ENCODE results near the gene HCAR2.
"Not testable (repeated sequence)": the region's sequence is repeated elsewhere in the genome, so short reads cannot be mapped to it uniquely, and the experiment has no call there.

HCAR2 gene

DNA sequence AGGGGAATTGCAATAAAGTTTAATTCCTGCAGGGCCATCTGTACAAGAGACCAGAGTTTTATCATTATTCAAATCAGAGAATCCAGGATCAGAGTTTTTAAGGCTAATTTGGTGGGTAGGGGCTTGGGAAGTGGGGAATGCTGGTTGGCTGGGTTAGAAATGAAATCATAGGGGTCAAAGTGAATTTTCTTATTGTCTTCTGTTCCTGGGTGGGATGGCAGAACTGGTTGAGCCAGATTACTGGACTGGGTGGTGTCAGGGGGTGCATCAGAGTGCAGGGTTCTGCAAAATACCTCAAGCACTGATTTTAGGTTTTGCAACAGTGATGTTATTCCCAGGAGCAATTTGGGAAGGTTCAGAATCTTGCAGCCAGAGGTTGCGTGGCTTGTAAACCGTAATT lies 6.2 kb downstream of the HCAR2 start:
- DNase-seq (ENCODE audit: low read depth in 1 of 2, low spot score in 1 of 2); in situ Hi-C loops (cut with HindIII; ENCODE audit: low pct_unique_long_range_greater_than_20kb, low sequenced_read_pairs): not testable (repeated sequence)

DNA sequence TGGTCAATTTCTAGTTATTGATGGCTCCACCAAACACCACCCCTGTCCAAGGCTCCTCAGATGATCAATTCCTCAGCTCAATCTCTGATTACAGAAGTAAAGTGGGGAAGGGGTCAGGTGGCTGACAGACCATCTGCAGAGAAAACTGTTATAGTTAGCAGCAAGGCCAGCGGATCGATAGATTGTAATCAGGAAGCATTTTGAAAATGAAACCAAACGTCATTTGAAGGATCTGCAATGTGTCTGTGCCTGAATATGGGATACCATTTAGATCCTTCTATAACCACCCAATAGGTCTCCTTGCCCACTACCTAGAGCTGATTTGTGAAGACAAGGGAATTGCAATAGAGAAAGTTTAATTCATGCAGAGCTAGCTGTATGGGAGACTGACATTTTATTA lies 11.6 kb downstream of the HCAR2 start:
- DNase-seq (ENCODE audit: low read depth in 1 of 2, low spot score in 1 of 2) = peak in 1 of 2 experiments; percentile 19
- no peak for TF ChIP-seq JUND (IDR thresholded peaks at IDR 0.05; ENCODE audit: low read depth)
- in situ Hi-C loops (cut with HindIII; ENCODE audit: low pct_unique_long_range_greater_than_20kb, low sequenced_read_pairs) = no loop called here

DNA sequence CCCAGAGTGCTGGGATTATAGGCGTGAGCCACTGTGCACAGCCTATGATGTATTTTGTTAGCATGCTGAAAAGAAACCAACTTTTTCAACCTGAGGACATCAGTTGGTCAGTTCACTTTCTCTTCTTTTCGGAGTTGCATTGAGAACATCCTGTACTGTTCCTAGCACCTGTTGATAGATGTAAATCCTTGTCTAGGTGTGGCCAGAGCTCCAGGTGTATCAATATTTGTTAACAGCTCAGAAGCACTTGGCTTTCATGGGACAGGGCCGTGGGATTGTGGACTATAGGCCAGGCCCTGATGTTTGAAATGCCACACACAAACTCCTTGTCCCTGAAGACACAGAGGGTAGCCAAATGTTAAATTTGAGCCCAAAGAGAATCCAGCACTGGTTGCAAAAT lies 14.9 kb downstream of the HCAR2 start:
- no peak for TF ChIP-seq JUND (IDR thresholded peaks at IDR 0.05; ENCODE audit: low read depth)
- in situ Hi-C loops (cut with HindIII; ENCODE audit: low pct_unique_long_range_greater_than_20kb, low sequenced_read_pairs) = no loop called here

DNA sequence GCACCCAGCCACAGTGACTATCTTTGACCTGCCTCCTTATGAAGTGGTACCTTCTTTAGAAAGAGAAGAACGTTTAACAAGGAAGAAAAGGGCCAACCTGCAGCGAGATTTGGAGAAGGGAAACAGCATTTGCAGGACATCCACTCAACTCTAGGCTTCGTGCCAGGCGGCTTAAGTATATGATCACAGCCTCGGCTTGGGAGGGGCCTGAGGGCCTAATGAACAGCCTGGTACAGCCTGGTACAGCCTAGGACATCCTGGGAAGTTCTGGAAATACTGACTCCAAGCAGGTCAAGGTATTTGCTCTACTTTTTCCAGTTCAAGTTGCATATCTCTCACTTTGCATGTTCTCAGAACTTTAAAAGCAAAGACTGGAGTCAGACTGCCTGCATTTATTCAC lies 16.1 kb downstream of the HCAR2 start:
- no peak for TF ChIP-seq JUND (IDR thresholded peaks at IDR 0.05; ENCODE audit: low read depth)
- peak in 1 of 2 experiments; percentile 37 for DNase-seq (ENCODE audit: low read depth in 1 of 2, low spot score in 1 of 2)
- in situ Hi-C loops (cut with HindIII; ENCODE audit: low pct_unique_long_range_greater_than_20kb, low sequenced_read_pairs) = no loop called here

More for the DNA sequence above, 14.9 kb downstream of the HCAR2 start:
- DNase-seq (ENCODE audit: low read depth in 1 of 2, low spot score in 1 of 2) = peak in 1 of 2 experiments; percentile 18

DNA sequence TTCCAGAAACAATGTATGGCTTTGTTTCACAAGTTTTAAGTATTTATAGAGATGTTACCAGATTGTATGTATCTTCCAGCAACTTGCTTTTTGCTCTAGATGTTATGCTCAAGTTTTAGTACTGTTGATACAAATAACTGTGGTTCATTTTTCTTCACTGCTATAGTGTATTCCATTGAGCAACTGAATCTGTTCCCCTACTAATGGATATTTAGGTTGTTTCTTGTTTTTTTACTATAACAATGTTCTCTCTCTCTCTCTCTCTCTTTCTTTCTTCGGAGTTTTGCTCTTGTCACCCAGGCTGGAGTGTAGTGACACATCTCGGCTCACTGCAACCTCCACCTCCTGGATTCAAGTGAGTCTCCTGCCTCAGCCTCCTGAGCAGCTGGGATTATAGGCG lies 16.6 kb downstream of the HCAR2 start:
- TF ChIP-seq JUND (IDR thresholded peaks at IDR 0.05; ENCODE audit: low read depth) = no peak
- DNase-seq (ENCODE audit: low read depth in 1 of 2, low spot score in 1 of 2) = no peak
- in situ Hi-C loops (cut with HindIII; ENCODE audit: low pct_unique_long_range_greater_than_20kb, low sequenced_read_pairs) = no loop called here

DNA sequence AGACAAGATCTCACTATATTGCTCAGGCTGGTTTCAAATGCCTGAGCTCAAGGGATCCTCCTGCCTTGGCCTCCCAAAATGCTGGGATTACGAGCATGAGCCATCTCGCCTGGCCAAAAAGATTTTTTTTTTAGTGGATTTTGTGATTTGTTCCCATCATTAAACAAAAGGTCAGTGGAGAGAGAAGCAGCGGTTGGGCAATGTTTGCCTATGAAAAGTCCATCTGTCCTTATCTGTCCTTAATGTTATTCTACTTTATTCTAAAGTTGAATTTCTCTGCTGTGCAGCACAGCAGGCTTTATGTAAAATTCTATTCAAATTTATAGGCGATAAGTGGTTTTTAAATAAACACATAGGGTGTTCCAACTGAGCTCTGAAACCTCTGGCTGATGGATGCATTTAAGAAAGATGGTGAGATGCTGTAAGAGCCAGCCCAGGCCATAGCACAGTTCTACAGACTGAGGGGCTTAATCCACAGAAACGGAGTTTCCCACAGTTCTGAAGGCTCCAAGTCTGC lies 18.8 kb downstream of the HCAR2 start:
- DNase-seq (ENCODE audit: low read depth in 1 of 2, low spot score in 1 of 2) = no peak
- TF ChIP-seq JUND (IDR thresholded peaks at IDR 0.05; ENCODE audit: low read depth) = no peak
- in situ Hi-C loops (cut with HindIII; ENCODE audit: low pct_unique_long_range_greater_than_20kb, low sequenced_read_pairs) = no loop called here

DNA sequence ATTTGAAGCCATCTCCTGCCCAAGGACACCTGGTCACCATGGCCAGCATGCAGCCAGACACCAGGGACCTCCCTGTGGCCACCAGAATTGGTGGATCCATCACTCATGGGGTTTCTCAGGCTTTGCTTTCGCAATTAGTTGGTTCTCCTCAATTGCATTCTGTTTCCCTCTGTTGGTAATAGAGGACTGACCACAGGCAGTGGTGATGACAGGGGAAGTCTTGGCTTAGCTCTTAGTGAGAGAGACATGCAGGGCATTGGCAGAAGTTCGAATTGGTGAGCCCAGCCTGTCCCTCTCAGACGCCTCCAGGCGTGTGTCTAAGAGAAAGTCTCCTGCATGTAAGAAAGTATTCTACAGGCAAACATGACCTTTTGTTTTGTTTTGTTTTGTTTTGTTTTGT lies 21.3 kb downstream of the HCAR2 start:
- DNase-seq (ENCODE audit: low read depth in 1 of 2, low spot score in 1 of 2) = no peak
- TF ChIP-seq JUND (IDR thresholded peaks at IDR 0.05; ENCODE audit: low read depth) = no peak
- in situ Hi-C loops (cut with HindIII; ENCODE audit: low pct_unique_long_range_greater_than_20kb, low sequenced_read_pairs) = no loop called here

DNA sequence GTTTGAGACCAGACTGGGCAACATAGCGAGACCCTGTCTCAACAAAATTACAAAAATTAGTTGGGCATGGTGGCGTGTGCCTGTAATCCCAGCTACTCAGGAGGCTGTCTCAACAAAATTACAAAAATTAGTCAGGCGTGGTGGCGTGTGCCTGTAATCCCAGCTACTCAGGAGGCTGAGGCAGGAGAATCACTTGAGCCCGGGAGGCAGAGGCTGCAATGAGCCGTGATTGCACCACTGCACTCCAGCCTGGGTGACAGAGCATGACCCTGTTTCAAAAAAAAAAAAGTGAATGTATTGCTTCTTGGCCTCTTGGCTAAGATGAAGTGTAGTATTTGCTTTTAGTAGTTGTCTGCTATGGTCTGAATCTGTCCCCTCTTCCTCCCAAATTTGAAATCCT lies 22.2 kb downstream of the HCAR2 start:
- DNase-seq (ENCODE audit: low read depth in 1 of 2, low spot score in 1 of 2); in situ Hi-C loops (cut with HindIII; ENCODE audit: low pct_unique_long_range_greater_than_20kb, low sequenced_read_pairs): not testable (repeated sequence)

DNA sequence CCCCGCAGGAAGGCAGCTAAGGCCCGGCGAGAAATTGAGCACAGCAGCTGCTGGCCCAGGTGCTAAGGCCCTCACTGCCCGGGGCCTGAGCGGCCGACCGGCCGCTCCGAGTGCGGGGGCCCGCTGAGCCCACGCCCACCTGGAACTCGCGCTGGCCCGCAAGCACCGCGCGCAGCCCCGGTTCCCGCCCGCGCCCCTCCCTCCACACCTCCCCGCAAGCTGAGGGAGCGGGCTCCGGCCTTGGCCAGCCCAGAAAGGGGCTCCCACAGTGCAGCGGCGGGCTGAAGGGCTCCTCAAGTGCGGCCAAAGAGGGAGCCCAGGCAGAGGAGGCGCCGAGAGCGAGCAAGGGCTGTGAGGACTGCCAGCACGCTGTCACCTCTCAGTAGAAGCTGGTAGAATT lies 26.4 kb downstream of the HCAR2 start:
- DNase-seq (ENCODE audit: low read depth in 1 of 2, low spot score in 1 of 2); in situ Hi-C loops (cut with HindIII; ENCODE audit: low pct_unique_long_range_greater_than_20kb, low sequenced_read_pairs): not testable (repeated sequence)

DNA sequence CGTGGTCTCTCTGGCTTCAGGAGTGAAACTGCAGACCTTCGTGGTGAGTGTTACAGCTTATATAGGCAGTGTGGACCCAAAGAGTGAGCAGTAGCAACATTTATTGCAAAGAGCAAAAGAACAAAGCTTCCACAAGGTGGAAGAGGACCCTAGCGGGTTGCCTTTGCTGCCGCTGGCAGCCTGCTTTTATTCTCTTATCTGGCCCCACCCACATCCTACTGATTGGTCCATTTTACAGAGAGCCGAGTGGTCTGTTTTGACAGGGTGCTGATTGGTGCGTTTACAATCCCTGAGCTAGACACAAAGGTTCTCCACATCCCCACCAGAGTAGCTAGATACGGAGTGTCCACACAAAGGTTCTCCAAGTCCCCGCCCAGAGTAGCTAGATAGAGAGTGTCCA lies 27.1 kb downstream of the HCAR2 start:
- DNase-seq (ENCODE audit: low read depth in 1 of 2, low spot score in 1 of 2); in situ Hi-C loops (cut with HindIII; ENCODE audit: low pct_unique_long_range_greater_than_20kb, low sequenced_read_pairs): not testable (repeated sequence)

DNA sequence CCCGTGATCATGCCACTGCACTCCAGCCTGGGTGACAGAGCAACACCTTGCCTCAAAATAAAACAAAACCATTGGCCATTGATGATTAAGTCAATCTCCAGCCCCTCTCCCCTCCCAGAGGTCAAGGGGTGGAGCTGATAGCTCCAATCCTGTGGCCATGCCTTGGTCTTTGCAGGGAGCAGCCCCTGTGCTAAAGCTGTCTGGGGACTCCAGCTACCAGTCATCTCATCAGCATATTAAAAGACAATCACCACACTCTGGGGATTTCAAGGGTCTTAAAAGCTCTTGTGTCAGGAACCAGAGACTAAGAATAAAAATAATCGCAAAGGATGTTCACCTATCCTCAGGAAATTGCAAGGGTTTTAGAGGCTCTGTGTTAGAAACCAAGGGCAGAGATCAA lies 30.6 kb downstream of the HCAR2 start:
- in situ Hi-C loops (cut with HindIII; ENCODE audit: low pct_unique_long_range_greater_than_20kb, low sequenced_read_pairs) = no loop called here
- DNase-seq (ENCODE audit: low read depth in 1 of 2, low spot score in 1 of 2) = no peak
- no peak for TF ChIP-seq JUND (IDR thresholded peaks at IDR 0.05; ENCODE audit: low read depth)

DNA sequence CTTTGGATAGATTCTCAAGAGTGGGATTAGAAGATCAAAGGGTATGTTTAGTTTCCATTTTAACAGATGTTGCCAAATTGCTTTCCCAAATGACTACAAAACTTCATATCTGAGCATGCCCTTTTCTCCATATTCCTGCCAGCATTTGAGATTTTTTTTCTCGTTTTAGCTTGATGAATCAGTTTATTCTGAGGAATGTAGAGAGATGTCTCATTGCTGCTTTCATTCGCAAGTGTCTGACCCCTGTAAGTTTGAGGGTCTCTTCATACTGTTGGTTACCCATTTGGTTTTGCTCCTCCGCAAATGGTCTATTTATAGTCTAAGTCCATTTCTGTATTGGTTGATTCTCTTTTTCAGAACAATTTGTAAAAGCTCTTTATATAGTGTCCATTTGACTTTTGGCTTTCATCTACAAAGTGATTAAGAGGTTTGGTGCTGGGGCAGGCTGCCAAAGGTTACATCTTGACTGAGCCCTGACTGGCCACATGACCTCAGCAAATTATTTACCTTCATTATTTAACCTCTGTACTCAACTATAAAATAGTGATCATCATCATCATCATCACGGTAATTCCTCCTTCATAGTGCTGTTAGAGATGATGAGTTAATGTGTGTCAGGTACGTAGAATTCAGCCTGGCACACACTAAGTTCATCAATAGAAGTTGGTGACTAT lies 33.6 kb downstream of the HCAR2 start:
- DNase-seq (ENCODE audit: low read depth in 1 of 2, low spot score in 1 of 2) = no peak
- in situ Hi-C loops (cut with HindIII; ENCODE audit: low pct_unique_long_range_greater_than_20kb, low sequenced_read_pairs) = no loop called here
- no peak for TF ChIP-seq JUND (IDR thresholded peaks at IDR 0.05; ENCODE audit: low read depth)

DNA sequence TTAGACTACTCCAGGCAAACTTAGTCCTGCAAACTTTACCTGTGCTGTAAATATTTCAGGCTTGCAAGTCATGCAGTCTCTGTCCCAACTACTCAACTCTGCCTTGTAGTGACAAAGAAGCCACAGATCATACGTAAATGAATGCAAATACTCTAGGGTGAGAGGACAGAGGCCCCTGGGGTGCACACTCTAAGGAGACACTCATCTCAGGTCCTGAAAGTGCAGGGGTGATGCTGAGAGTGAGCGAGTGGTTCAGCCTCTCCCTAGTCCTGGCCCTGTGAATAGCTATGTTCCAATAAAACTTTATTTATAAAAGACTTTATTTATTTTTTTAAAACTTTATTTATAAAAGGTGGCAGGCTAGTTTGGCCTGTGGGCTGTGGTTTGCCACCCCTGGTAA lies 34.9 kb downstream of the HCAR2 start:
- in situ Hi-C loops (cut with HindIII; ENCODE audit: low pct_unique_long_range_greater_than_20kb, low sequenced_read_pairs) = no loop called here
- TF ChIP-seq JUND (IDR thresholded peaks at IDR 0.05; ENCODE audit: low read depth) = no peak
- no peak for DNase-seq (ENCODE audit: low read depth in 1 of 2, low spot score in 1 of 2)

DNA sequence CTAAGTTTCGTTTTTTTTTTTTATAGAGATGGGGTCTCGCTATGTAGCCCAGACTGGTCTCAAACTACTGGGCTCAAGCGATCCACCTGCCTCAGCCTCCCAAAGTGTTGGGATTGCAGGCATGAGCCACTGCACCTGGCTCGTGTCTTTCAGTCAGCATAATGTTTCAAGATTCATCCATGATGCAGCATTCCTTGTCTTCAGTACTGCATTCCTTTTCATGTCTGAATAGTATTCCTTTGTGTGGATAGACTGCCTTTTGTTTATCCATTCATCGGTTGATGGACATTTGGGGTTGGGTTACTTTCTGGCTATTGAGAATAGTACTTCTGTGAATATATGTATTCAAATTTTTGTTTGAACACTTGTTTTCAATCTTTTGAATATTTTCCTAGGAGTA lies 37.4 kb downstream of the HCAR2 start:
- TF ChIP-seq JUND (IDR thresholded peaks at IDR 0.05; ENCODE audit: low read depth) = no peak
- no peak for DNase-seq (ENCODE audit: low read depth in 1 of 2, low spot score in 1 of 2)
- in situ Hi-C loops (cut with HindIII; ENCODE audit: low pct_unique_long_range_greater_than_20kb, low sequenced_read_pairs) = no loop called here
